IgD-negative memory B cell (primary cell): Measurements from ENCODE around the gene TAF11L7. TPM values are rescaled to one million over a fixed set of nuclear protein-coding genes. Genes with fewer than 3 reads are reported as not detected.

Source experiments
- polyA plus RNA-seq: library from polyadenylated mRNA; unstranded; fragments of 300-500 nt; fragmentation: Illumina TruSeq; gene quantifications from one replicate; pipeline ENCODE4 v1.2.3, GENCODE V29; 2021

Gene TAF11L7
- polyA plus RNA-seq, 1 donor from 2014 or later, result not detected

Other genes with a start within 250 kb of the TAF11L7 start
- not detected for gene TAF11L2, start 87.5 kb downstream of the TAF11L7 start, polyA plus RNA-seq
- gene TAF11L3, start 67.4 kb downstream of the TAF11L7 start, polyA plus RNA-seq, result not detected
- gene TAF11L4, start 64.0 kb downstream of the TAF11L7 start, polyA plus RNA-seq, result not detected
- not detected for gene TAF11L5, start 60.5 kb downstream of the TAF11L7 start, polyA plus RNA-seq
- not detected for gene TAF11L6, start 57.1 kb downstream of the TAF11L7 start, polyA plus RNA-seq
- not detected for gene TAF11L8, start 5.2 kb upstream of the TAF11L7 start, polyA plus RNA-seq
- not detected for gene TAF11L9, start 8.6 kb upstream of the TAF11L7 start, polyA plus RNA-seq
- gene TAF11L10, start 12.1 kb upstream of the TAF11L7 start, polyA plus RNA-seq, result not detected
- gene TAF11L11, start 18.4 kb upstream of the TAF11L7 start, polyA plus RNA-seq, result not detected
- not detected for gene TAF11L12, start 24.6 kb upstream of the TAF11L7 start, polyA plus RNA-seq
- not detected for gene TAF11L13, start 46.3 kb upstream of the TAF11L7 start, polyA plus RNA-seq
- not detected for gene TAF11L14, start 48.7 kb upstream of the TAF11L7 start, polyA plus RNA-seq